Tibial artery (tissue), 4 donors: Measurements from ENCODE around the gene HOXA7.
A peak's percentile ranks its signal among the peaks of the same experiment; 100 is the strongest.

Source experiments
- DNase-seq, 2 donors: peaks; one replicate each; pipeline ENCODE4 v3.0.0-alpha.2; 2019
- H3K27ac ChIP-seq, 2 donors: fragments of 200-600 bp; sonication (generic) in 1 of 2; 1 replicate in 1 of 2; 2 replicates in 1 of 2; pipeline ENCODE4 v1.5.1; 2018 to 2019; ENCODE audit warnings: mild to moderate bottlenecking in 1 of 2
- H3K27me3 ChIP-seq, 2 donors: fragments of 200-600 bp; sonication (generic) in 1 of 2; one replicate each; pipeline versions ENCODE4 v1.5.1 to v1.6.0; 2016 to 2019
- H3K36me3 ChIP-seq, 3 donors: fragments of 200-600 bp; sonication (generic) in 2 of 3; one replicate each; pipeline ENCODE4 v1.5.1; 2016 to 2019; ENCODE audit warnings: mild to moderate bottlenecking in 2 of 3
- H3K4me1 ChIP-seq, 4 donors: fragments of 200-600 bp; sonication (generic) in 2 of 4; 1 replicate in 3 of 4; 2 replicates in 1 of 4; pipeline ENCODE4 v1.5.1; 2016 to 2019
- H3K4me3 ChIP-seq, 2 donors: fragments of 200-600 bp; sonication (generic) in 1 of 2; 1 replicate in 1 of 2; 2 replicates in 1 of 2; pipeline ENCODE4 v1.5.1; 2018 to 2019; ENCODE audit warnings: mild to moderate bottlenecking in 2 of 2
- H3K9me3 ChIP-seq, 3 donors: fragments of 200-600 bp; sonication (generic) in 1 of 3; one replicate each; pipeline ENCODE4 v1.5.1; 2016 to 2019
- intact Hi-C: fragments of 100-400 bp; cut with DNase I; formaldehyde crosslinking; loops from one replicate; pipeline ENCODE4 v1.15.0; 2023; ENCODE audit warnings: low total_unique reads
- TF ChIP-seq, protein P1 (sequence below), 2 experiments: fragments of 200-600 bp in 1 of 2; fragments of 450-650 bp in 1 of 2; IDR thresholded peaks; one replicate each; pipeline ENCODE4 v1.5.1; 2017 to 2019; ENCODE audit warnings: antibody characterized with exemption in 2 of 2, mild to moderate bottlenecking in 1 of 2, moderate library complexity in 1 of 2

Gene HOXA7

DNA sequence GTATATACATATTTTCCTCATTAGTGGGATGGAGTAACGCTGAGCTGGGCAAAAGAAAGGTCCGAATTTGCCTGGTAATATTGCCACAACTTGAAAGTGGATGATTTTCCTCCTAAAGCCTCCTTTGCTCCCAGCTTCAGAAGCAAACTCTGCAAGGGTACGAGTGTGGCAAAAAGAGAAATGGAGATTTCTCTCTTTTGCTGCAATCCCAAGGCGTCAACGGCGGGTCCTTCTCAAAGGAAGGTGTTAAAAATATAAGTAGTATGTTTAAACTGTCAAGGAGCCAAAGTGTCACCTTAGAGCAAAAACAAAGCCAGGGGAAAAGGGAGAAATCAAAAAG lies 41.6 kb downstream of the HOXA7 start:
- Histone ChIP-seq H3K36me3 (no peaks in the 10 kb centered on the region), H3K27me3 (no peaks in the 10 kb centered on the region), H3K4me3 (peak overlapping the region; percentile 15 to 23), H3K27ac (peak overlapping the region in 1 of 2 donors; percentile 34), H3K4me1 (peaks cover 5 to 65% (median 43%) of the 10 kb centered on the region in 4 donors), H3K9me3 (no peaks in the 10 kb centered on the region)
- DNase-seq = no peak
- TF ChIP-seq, protein P1, sequence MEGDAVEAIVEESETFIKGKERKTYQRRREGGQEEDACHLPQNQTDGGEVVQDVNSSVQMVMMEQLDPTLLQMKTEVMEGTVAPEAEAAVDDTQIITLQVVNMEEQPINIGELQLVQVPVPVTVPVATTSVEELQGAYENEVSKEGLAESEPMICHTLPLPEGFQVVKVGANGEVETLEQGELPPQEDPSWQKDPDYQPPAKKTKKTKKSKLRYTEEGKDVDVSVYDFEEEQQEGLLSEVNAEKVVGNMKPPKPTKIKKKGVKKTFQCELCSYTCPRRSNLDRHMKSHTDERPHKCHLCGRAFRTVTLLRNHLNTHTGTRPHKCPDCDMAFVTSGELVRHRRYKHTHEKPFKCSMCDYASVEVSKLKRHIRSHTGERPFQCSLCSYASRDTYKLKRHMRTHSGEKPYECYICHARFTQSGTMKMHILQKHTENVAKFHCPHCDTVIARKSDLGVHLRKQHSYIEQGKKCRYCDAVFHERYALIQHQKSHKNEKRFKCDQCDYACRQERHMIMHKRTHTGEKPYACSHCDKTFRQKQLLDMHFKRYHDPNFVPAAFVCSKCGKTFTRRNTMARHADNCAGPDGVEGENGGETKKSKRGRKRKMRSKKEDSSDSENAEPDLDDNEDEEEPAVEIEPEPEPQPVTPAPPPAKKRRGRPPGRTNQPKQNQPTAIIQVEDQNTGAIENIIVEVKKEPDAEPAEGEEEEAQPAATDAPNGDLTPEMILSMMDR (IDR thresholded peaks at IDR 0.05) = no peak
- intact Hi-C loops = no loop called here

DNA sequence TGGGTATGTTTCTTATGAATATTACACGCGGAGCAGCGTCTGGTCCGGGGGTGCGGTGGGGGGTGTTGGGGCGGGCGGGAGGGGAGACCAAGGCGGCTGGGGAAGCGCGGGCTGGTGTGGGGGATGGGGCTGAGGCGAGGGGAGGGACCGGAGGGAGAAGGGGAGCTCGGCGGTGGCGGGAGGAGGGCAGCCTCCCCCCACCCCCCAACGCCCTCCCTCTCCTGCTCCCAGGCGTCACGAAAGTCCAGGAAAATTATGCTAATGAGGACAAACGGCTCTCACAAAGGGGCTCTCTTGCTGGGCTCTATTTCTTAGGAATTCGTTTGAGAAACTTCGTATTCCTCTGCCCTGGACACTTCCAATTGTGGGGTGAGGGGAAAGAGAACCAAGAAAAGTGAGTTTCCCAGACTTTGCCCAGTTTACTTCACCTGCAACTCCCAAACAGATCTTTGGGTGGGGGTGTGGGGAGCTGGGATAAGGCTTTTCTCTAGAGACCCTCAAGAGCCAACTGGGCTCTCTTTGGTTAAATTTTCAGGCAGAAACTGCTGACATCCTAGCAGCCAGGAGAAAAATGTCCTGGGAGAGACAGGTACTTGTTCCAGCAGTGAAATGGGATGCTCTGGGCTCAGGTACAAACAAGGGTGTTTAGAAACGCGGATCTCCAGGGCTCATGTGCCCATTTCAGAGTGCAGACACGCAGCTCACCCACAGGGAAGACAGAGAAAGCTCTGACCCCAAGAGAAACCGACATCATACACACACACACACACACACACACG lies 42.3 kb downstream of the HOXA7 start:
- TF ChIP-seq, protein P1 (IDR thresholded peaks at IDR 0.05) = no peak
- DNase-seq = peak in 1 of 2 donors; percentile 77
- H3K4me1 ChIP-seq = peaks cover 5 to 70% (median 47%) of the 10 kb centered on the region in 4 donors
- H3K4me3 ChIP-seq = peak overlapping the region; percentile 77 to 80
- H3K27ac ChIP-seq = peak overlapping the region; percentile 92 to 97
- no peaks in the 10 kb centered on the region for H3K9me3 ChIP-seq
- no peaks in the 10 kb centered on the region for H3K27me3 ChIP-seq
- intact Hi-C loops = no loop called here
- no peaks in the 10 kb centered on the region for H3K36me3 ChIP-seq

DNA sequence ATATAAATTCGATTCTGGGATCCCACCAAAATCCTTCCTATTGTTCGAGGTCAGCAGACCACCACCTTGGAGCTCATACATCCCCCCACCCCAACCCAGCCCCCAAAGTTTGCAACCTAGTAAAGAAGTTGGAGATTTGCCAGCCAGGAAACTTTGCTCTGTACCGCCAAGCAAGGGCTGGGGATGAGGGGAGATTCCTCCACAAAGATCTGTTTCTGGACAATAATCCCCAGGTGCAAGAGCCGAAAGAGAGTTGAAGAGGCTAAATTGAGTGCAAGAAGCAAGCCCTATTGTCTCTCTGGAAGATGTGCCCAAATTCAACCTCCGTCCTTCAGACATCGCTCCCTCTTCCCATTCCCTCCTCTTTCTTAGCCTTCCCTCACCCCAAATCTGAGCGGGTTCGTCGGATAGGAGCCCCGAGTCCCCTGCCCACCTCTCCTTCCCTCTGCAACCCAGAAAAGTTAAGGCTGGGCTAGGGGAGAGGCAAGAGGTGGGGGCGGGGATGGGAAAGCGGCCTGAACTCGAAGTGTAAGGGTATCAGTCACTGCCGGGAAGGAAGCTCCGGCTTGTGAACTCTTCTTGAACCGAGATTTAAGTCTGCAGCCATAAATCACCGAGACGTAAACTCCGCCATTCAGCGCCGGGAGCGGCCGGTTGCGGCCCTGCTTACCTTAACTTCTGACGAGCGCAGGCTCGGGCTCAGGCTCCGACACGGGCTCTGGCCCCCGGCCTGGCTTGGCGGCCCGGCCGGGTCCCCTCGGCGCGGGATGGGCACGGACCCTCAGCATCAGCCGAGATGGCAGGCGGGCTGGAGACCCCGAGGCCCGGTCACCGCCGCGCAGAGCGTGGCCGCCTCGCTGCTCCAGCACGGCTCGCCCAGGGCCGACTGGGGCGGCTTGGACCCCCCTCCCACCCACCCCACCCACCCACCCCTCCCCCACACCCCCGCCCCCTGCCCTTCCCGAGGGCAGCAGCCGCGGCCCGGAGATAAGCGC lies 43.2 kb downstream of the HOXA7 start:
- peaks cover 0 to 3% (median 0%) of the 10 kb centered on the region in 3 donors for H3K36me3 ChIP-seq
- H3K4me3 ChIP-seq = peak overlapping the region; percentile 77 to 80

DNA sequence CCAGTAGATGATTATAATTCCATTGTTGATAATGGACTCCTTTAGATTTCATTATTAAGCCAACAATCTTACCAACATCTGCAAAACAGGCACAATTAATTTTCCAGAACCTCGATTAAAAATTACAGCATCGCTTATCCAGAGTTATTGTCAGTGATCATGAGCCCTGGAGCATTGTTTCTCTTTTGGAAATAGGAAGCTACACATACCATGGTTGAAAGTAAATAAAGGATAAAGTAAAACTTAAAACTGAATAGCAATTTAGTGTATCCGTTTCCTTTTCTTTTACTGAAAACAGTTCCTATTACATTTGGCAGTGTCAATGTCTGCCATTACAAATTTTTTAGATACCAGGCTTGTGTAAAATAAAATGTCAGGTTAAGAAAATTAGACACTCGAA lies 44.1 kb downstream of the HOXA7 start:
- intact Hi-C loops = no loop called here

More for the DNA sequence above, 43.2 kb downstream of the HOXA7 start:
- TF ChIP-seq, protein P1 (IDR thresholded peaks at IDR 0.05) = no peak
- intact Hi-C loops = no loop called here
- H3K4me1 ChIP-seq = peaks cover 5 to 70% (median 44%) of the 10 kb centered on the region in 4 donors
- no peaks in the 10 kb centered on the region for H3K9me3 ChIP-seq
- H3K27ac ChIP-seq = peak overlapping the region; percentile 92 to 97
- DNase-seq = peak in 1 of 2 donors; percentile 75
- no peaks in the 10 kb centered on the region for H3K27me3 ChIP-seq

DNA sequence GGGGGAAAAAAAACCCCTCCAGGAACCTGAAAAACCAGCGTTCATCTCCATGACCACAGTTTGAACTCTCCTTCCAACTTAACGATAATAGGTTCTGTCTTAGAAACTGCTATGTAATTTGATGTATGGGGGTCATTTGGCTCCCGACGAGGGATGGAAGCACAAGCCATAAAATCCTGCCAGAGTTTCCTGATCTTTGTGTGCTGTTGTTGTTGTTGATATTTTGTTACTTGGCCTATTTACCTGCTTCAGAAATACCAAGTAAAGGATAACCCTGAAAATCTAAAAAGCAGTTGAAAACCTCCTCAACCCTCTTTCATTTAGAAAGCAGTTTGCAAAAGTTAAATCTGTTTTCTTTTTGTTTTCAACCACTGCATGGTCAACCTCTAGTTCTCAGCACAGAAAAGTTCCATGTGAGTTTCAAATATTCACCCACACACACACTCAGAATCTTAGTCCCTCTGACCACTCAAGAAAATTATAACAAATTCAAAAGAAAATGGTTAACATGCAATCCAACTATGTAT lies 44.7 kb downstream of the HOXA7 start:
- H3K4me1 ChIP-seq = peaks cover 5 to 65% (median 38%) of the 10 kb centered on the region in 4 donors
- H3K9me3 ChIP-seq = no peaks in the 10 kb centered on the region
- TF ChIP-seq, protein P1 (IDR thresholded peaks at IDR 0.05) = no peak
- no peak for DNase-seq
- peaks cover 0 to 9% (median 0%) of the 10 kb centered on the region in 3 donors for H3K36me3 ChIP-seq
- peak overlapping the region; percentile 92 to 97 for H3K27ac ChIP-seq
- no peaks in the 10 kb centered on the region for H3K27me3 ChIP-seq
- intact Hi-C loops = no loop called here
- H3K4me3 ChIP-seq = peak overlapping the region; percentile 39 to 51

More for the DNA sequence above, 44.1 kb downstream of the HOXA7 start:
- Histone ChIP-seq H3K27ac (peak overlapping the region; percentile 92 to 97), H3K9me3 (no peaks in the 10 kb centered on the region), H3K4me1 (peaks cover 5 to 70% (median 41%) of the 10 kb centered on the region in 4 donors), H3K27me3 (no peaks in the 10 kb centered on the region), H3K36me3 (peaks cover 0 to 9% (median 0%) of the 10 kb centered on the region in 3 donors), H3K4me3 (peak overlapping the region in 1 of 2 donors; percentile 80)
- DNase-seq = no peak
- TF ChIP-seq, protein P1 (IDR thresholded peaks at IDR 0.05) = no peak
